Measurements from ENCODE around the gene MICALL2.

MICALL2 gene

DNA sequence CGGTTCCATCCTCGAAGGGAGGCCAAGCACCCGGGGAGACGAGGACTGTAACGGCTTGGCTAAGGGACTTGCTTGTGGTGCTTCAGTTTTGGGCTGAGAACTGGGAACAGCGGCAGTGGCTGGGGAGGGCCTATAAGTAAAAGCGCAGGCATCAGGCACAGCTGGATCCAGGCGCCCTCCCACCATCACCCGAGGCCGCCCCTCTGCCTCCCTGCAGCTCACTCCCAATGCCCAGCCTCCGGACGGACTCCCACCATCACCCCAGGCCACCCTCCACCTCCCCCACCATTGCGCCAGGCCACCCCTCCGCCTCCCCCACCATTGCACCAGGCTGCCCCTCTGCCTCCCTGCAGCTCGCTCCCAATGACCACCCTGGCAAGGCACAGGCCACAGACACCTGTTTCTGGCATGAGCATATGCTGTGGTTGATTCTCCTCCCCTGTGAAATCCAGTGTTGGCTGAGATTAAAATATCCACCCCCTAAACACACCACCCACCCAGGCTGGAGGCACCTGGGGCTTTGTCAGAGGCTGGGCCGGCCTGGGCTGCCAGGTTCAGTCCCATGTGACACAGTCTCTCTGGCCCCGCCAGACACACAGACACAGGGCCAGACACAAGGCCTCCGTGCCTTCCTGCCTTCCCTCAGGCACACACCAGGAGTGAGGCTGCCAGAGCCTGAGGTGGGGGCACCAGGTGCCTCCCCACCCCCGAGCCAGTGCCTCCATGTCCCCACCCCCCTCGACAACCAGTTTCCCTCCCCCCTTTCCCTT is 16.7 kb downstream of the MICALL2 start:
- no peak for DNase-seq (ENCODE audit: low read depth)
- TF ChIP-seq, protein P1, sequence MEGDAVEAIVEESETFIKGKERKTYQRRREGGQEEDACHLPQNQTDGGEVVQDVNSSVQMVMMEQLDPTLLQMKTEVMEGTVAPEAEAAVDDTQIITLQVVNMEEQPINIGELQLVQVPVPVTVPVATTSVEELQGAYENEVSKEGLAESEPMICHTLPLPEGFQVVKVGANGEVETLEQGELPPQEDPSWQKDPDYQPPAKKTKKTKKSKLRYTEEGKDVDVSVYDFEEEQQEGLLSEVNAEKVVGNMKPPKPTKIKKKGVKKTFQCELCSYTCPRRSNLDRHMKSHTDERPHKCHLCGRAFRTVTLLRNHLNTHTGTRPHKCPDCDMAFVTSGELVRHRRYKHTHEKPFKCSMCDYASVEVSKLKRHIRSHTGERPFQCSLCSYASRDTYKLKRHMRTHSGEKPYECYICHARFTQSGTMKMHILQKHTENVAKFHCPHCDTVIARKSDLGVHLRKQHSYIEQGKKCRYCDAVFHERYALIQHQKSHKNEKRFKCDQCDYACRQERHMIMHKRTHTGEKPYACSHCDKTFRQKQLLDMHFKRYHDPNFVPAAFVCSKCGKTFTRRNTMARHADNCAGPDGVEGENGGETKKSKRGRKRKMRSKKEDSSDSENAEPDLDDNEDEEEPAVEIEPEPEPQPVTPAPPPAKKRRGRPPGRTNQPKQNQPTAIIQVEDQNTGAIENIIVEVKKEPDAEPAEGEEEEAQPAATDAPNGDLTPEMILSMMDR (IDR thresholded peaks at IDR 0.05; ENCODE audit: control insufficient read depth, insufficient read depth, low read depth, low read length, missing control alignments), result no peak
- no peak overlapping the region for H3K4me3 ChIP-seq (ENCODE audit: control insufficient read depth, low read depth, low read length)

DNA sequence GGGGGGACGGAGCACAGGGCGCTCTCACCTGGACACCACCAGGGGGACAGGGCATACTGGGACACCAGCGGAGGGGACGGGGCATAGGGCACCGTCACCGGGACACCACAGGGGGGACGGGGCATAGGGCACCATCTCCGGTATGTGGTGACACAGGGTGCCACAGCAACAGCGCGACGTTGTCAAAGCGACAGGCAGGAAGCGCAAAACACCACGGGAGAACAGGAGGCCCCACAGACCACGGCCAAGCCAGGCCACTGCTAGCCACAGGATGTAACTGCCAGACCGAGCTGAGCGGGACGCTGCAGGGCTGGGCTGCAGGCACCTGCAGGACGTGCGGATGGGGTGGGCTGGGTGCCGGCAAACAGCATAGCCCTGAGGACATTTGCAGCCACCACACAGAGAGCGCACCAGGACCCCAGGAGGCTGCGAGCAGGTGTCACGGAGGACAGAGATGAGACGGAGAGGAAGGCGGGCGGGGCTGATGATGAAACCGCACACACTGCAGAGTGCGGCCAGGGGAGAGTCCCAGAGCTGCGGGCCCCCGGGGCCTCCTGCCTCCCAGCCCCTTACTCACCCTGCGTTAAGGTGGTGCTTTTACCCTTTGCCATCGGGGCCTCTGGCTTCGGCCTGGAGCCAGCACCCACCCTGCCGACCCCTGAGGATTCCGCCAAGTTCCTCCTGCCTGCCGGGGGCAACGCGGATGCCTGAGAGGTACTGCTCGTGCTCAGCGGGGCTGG is 17.5 kb downstream of the MICALL2 start:
- no peak for DNase-seq (ENCODE audit: low read depth)
- TF ChIP-seq, protein P1 (IDR thresholded peaks at IDR 0.05; ENCODE audit: control insufficient read depth, insufficient read depth, low read depth, low read length, missing control alignments), result no peak
- H3K4me3 ChIP-seq (ENCODE audit: control insufficient read depth, low read depth, low read length), result no peak overlapping the region

DNA sequence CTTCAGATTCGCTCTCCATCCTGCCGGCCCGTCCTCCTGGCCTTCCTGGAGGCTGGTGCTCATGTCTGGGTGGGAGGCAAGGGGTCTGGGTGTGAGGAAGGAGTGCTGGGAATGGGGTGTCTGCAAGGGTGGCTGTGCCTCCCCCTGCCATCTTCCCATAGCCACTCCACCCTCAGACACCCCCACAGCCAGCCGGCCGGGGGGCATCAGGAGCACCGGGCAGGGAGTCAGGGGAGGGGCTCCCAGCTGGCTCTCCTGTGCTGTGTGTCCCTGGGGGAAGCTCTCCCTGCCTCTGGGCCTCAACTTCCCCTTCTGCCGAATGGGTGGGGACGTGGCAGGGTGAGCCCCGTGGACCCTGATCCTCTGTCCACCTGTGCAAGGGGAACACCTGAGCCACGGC is 18.6 kb downstream of the MICALL2 start:
- TF ChIP-seq, protein P1 (IDR thresholded peaks at IDR 0.05; ENCODE audit: control insufficient read depth, insufficient read depth, low read depth, low read length, missing control alignments), result no peak
- no peak for DNase-seq (ENCODE audit: low read depth)

DNA sequence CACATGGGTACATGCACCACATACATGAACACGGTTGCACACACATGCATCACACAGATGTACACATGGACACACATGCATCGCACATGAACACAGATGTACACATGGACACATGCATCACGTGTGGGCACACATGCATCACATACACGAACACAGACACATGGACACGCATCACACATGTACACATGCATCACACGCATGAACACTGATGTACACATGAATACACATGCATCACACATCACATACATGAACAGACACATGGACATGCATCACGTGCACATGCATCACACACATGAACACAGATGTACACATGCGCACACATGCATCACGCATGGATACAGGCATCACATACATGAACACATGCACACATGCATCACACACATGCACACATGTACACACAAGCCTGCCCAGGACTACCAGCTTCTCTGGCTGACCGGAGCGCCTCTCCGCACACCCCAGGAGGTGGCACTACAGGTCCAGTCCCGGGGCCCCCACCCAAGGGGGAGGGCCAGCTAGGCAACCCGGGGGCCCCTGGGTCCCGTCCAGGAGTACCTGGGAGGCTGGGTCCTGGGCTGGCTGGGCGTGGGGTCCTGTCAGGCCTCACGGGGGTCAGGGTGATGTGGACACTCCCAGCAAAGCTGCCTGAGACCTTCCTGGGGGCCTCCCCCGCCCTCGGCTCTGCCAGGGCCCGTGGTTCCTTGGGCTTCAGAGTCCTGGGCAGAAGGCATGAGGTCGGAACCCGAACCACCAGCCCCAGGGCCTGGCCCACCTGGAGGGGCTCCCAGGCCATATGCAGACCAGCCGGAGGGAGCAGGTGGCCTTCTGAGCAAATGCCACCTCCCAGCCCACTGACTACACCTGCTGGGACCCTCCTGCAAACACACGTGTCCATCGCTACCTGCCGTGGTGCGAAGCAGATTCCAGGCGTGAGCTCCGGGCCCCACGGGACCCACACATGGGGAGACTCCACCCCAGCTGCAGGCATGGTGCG is 19.6 kb downstream of the MICALL2 start:
- H3K4me3 ChIP-seq (ENCODE audit: control insufficient read depth, low read depth, low read length), result no peak overlapping the region
- TF ChIP-seq, protein P1 (IDR thresholded peaks at IDR 0.05; ENCODE audit: control insufficient read depth, insufficient read depth, low read depth, low read length, missing control alignments), result no peak
- DNase-seq (ENCODE audit: low read depth), result no peak

More for the DNA sequence above, 18.6 kb downstream of the MICALL2 start:
- no peak overlapping the region for H3K4me3 ChIP-seq (ENCODE audit: control insufficient read depth, low read depth, low read length)

DNA sequence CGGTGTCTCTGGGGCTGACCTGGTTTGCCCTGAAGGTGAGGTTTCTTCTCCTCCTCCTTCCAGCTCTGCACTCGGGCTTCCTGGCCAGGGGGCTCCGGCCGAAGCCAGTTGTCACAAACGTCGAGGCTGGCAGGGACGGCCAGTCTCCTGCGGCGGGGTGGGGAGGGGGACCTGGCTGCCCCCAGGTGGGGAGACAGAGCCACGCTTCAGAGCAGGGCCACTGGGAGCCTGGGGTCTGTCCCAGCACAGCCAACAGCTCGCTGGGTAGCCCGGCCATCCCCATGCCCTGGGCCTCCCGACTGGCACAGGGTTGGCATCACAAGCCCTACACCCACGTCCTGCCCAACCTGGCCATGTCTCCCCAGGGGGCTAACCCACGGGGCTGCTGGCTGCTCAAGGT is 20.4 kb downstream of the MICALL2 start:
- TF ChIP-seq, protein P1 (IDR thresholded peaks at IDR 0.05; ENCODE audit: control insufficient read depth, insufficient read depth, low read depth, low read length, missing control alignments), result no peak
- DNase-seq (ENCODE audit: low read depth), result no peak
- no peak overlapping the region for H3K4me3 ChIP-seq (ENCODE audit: control insufficient read depth, low read depth, low read length)

DNA sequence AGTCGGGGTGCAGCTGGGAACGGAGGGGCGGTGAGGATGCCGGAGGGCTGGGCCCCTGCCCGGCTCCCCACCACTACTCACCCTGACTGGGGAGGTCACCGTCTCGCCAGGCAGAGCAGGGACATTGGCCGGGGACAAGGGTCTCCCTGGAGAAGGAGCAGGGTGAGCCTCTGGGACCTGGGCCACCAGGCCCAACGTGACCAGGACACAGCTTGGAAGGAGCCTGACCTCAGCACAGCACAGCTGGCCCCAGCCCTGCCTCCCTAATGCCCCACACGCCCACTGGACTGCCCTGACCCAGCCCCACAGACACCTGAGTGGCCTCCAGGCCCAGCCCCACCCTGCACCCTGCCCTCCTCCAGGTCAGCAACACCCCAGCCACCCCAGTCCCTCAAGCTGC is 21.1 kb downstream of the MICALL2 start:
- no peak for DNase-seq (ENCODE audit: low read depth)
- TF ChIP-seq, protein P1 (IDR thresholded peaks at IDR 0.05; ENCODE audit: control insufficient read depth, insufficient read depth, low read depth, low read length, missing control alignments), result no peak

More for the DNA sequence above, 21.1 kb downstream of the MICALL2 start:
- no peak overlapping the region for H3K4me3 ChIP-seq (ENCODE audit: control insufficient read depth, low read depth, low read length)

Data from AG09309 (cell line).